HG02938 (cell line): ENCODE results near the gene MYH10.

ENCODE experiments used
- ATAC-seq: cut with Tn5 transposase; IDR thresholded peaks from one replicate; pipeline ENCODE4 v1.9.1; 2021; ENCODE audit warnings: mild to moderate bottlenecking, moderate library complexity; ENCODE audit not compliant: unreplicated experiment

Gene MYH10

GRCh38 chr17:8499614-8500013 is 130.9 kb downstream of the MYH10 start:
- no peak for ATAC-seq

DNA sequence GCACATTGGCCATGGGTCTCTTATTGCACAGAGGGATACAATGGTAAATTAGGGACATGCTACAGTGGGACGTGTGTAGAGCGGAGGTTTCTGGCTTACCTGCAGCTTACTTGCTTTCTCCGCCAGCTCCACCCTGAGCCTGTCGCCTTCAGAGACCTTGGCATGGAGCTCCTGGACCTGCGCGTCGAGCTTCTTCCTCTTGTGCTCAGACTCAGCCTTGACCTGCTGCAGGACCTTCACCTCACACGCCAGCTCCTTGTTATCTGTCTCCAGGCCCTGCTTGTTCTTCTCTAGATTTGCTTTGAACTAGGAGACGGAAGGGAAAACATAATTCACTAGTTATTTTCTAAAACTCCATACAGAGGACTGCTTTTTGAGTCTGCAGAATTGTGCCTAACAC is 131.4 kb downstream of the MYH10 start:
- ATAC-seq = no peak

DNA sequence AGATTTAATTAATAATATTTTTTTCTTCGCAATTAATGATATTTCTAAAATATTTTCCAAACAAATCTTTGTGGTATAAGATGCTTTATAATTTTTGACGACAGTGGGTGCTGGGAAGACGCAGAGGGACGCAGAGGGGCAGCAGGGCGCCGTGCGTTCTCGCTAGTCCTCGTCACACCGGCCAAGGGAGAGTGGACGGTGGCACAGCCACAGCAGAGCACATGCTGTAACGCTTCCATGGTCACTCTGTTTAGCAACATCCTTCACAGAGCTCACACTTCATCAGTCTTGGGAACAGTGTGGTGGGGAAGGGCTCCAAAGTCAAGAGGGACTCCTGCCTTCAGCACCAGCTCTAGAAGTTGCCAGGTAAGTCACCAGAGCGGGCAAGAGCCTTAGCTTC is 134.4 kb downstream of the MYH10 start:
- ATAC-seq = no peak

- ATAC-seq = no peak
Observed at GRCh38 chr17:8494506-8495111, 135.9 kb downstream of the MYH10 start.

DNA sequence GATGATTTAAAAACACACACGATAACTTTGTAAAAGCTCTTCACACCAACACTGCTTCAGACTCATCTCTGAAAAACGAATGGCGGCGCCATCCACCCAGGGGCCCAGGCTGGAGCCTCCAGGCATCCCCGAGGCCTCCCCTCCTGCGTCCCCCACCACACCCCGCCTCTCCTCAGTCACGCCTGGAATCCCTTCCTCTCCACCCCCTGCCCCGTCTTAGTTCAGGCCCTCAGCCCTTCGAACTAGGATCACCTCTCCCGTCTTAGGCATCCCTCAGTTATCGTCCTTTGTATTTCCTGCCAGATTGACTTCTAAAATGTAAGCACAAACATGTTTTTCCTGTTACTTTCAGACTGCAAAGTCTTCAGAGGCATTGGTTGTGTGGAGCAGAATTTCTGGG is 136.5 kb downstream of the MYH10 start:
- ATAC-seq = no peak

DNA sequence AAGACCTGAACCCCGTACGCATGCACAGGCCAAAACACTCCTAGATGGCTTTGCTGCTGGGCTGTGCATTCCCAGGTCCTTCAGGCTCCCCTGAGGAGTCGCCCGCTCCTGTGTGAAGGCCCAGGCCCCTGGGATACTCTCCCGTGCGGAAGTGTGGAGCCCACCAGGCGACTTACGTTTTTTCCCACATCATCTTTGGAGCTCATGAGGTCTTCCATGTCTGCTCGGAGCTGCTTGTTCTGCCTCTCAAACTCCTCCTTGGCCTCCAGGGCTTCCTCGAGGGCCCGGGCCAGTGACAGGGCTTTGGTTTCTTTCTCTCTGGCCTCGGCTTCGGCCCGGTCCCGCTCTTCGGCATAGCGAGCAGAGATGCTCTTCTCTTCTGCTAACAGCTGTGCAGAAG is 138.4 kb downstream of the MYH10 start:
- no peak for ATAC-seq

DNA sequence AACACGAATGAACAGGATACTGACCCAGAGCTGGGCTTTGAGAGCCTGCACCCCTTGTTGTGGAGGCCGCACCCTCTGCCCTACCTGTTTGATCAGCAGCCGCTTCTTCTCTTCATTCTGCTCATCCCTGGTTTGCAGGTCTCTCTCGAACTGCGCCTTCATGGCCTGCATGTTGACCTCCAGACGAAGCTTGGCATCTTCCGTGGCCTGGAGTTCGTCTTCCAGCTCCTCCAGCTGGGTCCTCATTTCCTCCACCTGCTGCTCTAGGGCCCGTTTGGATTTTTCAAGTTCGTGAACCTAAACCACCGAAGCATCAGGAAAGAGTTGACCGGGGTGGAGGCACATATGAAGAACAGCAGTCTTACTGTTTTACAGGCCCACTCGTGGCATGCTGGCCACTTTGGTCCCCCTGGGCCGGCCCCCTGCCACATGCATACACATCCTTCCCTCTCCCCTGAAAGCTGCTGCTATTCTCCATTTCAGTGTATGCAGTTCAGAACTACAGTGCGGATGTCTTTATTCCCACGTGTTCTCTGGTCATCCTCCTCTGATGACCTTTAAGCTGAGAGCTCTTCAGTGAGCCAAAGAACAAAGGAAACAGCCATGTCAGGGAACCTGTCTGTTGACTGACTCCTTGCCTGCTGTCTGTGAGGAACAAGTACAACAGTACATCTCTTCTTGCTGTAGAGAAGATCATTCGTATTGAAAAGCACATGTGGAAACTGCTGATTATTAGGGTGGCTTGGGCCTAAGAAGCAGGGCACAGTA is 140.1 kb downstream of the MYH10 start:
- ATAC-seq = no peak

- ATAC-seq = no peak
Observed at GRCh38 chr17:8489841-8490240, 140.7 kb downstream of the MYH10 start.

- ATAC-seq = no peak
Observed at GRCh38 chr17:8488901-8489300, 141.6 kb downstream of the MYH10 start.

GRCh38 chr17:8488491-8488890 is 142.0 kb downstream of the MYH10 start:
- ATAC-seq = no peak

DNA sequence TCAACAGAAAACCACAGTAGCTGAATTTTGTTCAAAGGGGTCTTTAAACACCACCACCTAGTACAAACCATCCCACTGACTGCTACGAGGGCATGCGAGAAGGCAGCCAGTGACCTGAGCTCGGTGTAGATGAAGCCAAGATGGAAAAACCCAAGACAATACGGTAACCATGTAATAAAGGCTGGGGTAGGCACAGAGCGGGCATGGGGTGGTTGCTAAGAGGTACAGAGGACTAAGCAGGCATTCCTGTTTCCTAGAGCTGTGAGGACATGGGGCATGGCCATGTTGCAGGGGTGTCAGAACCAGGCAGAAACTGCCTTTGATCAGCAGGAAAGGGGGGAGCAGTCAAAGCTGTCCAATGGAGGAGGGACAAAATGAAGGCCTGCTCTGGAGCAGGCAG is 142.8 kb downstream of the MYH10 start:
- ATAC-seq = no peak

DNA sequence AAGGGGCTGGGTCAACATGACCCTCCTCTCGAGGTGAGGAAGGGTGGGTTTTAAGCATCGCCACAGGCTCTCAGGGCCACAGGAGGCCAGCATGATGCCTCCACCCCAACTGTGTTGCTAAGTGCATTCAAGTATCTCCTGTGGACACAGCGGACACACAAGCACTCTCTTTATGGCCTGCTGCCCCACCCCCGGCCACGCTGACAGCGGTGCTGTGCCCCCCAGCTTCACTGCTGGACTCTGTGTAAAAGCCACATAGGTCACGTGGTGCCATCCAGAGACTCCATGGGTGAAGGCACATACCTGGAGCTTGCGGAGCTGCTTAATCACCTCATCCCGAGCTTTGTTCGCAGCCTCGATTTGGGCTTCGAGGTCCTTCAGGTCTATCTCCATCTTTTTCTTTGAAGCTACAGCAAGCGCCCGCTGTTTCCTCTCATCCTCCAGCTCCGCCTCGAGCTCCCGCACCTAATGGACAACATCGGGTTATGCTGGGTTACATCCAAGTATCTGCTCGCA is 143.3 kb downstream of the MYH10 start:
- ATAC-seq = no peak

DNA sequence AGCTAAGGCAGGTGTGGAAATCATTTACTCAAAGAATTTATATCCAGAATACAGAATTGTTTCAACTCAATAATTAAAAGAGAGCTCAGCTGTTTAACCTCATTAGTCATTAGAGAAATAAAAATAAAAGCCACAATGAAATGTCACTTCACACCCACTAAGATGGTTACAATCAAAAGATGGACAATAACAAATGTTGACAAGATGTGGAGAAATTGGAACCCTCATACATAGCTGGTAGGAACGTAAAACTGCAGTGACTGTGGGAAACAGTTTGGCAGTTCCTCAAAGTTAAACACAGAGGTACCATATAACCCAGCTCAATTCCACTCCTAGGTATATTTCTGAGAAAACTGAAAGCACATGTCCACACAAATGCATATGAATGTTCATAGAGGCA is 145.0 kb downstream of the MYH10 start:
- ATAC-seq = no peak

- no peak for ATAC-seq
Observed at GRCh38 chr17:8484465-8484864, 146.1 kb downstream of the MYH10 start.

- no peak for ATAC-seq
Observed at GRCh38 chr17:8482546-8482945, 148.0 kb downstream of the MYH10 start.

DNA sequence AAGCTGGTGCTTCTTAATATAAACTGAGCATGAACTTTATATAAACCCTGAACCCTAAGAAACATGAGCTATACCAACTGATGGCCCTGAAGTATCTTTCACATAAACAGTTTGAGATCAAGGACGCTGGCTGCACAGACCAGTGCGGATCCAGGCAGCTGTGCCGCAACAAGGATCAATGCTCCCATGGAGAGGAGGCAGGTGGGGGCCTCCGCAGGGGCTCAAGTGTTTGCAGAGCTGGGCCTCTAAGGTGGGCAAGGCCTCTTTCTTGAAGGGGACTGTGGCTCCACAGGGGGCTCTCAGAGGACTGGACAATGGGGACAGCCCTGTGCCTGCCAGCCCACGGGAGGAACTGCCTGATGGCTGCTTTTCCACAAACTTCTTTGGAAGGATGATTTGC is 148.8 kb downstream of the MYH10 start:
- ATAC-seq = no peak

DNA sequence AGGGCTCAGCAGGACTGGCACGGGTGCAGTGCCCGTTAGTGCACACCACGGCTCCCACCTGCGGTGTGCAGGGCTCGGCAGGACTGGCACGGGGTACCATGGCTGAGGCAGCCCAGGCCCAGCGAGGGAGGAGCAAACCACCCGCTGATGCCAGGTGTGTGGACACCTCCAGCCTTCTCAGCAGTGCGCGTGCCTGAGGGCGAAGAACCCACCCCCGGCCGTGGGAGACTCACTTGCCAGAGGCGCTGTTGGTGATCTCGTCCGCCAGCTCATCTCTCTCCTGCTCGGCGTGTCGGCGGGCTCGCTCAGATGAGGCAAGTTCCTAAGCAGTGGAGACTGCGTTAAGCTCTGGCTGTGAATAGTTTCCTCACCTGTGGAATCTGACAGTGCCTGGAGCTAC is 149.4 kb downstream of the MYH10 start:
- ATAC-seq = no peak

DNA sequence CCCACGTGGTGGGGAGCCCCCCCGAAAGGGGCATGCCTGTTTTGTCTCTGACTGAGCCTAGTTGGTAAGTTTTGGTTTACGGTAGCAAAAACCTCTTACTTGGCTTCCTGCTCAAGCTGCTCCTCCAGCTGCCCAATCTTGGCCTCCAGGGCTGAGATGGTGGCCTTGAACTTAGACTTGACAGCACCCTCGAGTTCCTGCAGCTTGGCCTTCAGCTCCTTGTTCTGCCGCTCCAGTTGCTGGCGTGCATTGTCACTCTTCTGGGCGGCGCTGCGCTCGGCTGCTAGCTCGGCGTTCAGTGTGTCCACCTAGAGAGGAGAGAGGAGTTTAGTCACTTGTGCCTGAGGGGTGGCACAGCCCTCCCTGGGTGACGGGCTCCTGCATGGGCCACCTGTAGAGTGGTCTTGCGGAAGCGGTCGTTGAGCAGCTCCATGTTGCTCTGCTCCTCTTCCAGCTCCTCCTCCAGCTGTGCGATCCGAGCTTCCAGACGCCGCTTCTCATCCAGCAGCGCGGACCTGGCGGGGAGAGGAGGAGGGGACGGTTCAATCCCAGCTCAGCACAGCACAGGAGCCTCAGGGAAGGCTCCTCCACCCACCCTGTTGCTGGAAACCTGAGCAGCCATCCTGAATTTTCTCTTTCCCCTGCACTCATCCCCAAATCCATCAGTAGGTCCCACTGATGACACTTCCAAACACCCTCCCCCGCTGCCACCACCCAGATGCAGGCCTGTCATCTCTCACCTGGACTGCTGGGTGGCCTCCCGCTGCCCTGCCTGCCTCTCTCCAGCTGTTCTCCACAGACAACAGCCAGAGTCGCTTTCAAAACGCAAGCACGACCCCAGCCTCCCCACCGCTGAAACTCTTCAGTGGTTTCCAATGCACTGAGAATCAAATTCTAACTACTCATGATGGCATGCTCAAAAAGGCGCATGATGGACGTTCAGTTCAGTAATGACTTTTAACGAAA is 150.2 kb downstream of the MYH10 start:
- no peak for ATAC-seq

GRCh38 chr17:8479431-8479947 is 151.0 kb downstream of the MYH10 start:
- no peak for ATAC-seq

GRCh38 chr17:8477715-8478441 is 152.6 kb downstream of the MYH10 start:
- ATAC-seq = no peak

DNA sequence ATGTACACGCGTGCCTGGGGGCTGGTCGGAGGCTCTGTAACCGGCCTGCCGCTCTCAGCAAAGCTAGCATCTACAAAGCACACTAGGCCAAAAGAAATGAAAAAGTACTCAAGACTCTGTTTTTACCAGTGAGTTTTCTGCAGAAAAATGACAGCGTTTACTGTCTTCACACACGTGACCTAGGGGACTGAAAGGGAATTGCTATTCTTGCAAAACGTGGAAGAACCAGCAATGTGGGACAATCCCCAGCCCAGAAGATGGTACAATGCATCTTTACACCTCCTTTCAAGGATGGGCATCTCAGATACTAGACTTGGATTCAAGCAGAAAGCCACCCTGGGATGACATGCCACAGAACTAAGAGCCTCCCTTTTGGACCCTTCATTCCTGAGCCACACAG is 153.4 kb downstream of the MYH10 start:
- no peak for ATAC-seq
